Smooth muscle cell of the brain vasculature (primary cell): ENCODE results near the gene STIM2.
"Not testable (repeated sequence)": the region's sequence is repeated elsewhere in the genome, so short reads cannot be mapped to it uniquely, and the experiment has no call there.

Experiments used
- DNase-seq: peaks from one replicate; pipeline ENCODE4 v3.0.0-alpha.2; 2012; ENCODE audit warnings: low read depth, low spot score

STIM2 gene

DNA sequence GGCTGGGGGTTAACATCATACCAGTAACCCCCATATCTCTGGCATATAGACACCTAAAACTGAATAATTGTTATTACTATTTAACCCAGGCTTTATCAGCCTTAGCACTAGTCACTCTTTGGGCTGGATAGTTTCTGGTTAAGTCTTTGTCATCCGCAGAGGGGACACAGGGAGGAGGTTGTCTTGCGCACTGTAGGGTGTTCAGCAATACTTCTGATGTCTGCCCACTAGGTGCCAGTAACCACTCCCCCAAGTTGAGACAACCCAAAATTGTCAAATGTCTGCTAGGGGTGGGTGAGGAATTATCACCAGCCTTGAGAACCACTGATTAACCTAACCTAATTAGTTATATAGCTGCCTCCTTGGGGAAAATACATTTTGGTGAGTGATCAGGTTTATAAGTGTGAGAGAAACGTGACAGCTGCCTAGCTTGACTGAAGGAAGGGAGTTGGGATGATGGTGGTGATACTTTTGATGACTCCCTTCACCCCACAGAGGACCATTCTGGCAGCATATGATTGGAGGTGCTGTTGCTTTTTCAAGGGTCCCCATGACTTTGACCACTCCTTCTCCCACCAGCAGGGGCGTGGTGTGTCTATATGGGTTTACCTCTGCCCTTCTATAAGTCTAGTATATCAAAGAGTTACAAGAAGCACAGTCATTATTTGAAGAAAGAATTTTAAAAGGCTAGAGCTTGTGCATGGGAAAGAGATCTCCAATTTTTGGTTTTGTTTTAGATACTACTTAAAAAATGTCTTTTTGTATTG lies 140.9 kb downstream of the STIM2 start:
- DNase-seq, result no peak

DNA sequence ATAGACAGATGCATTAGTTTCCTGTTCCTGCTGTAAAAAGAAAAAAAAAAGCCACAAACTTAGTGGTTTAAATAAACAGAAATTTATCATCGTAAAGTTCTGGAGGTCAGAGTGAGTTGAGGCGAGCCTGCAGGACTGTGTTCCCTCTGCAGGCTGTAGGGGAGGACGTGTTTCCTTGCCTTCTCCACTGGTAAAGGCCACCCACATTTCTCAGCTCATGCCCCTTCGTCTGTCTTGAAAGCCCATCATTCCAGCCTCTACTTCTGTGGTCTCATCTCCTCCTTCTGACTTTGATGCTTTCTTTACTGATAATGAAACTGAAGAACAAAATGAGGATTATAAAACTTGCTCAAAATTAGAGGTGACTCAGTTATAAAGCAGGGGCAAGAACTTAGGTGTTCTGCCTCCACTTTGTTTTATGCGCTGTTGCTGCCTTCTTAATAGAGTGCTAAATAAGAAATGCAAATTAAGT lies 143.0 kb downstream of the STIM2 start:
- DNase-seq, result no peak

DNA sequence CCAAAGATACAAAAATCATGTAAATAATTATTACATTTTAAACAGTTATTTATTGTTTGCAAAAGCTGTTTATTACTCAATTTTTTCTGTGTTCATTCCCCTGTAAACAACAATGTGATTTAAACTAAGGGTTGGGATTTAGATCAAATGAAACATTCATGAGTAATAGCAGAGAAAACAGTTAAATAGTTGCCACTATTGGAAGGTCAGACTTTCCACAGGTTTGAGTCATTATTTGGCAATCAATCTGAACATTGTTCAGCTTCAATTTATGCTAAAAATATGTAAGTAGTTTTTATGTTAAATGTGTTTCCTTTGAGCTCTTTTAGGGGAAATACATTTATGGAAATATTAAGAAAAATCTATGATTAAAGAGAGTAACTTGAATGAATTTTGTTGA lies 144.9 kb downstream of the STIM2 start:
- no peak for DNase-seq

- DNase-seq, result no peak
Measured at GRCh38 chr4:27005905-27006590, 145.4 kb downstream of the STIM2 start.

DNA sequence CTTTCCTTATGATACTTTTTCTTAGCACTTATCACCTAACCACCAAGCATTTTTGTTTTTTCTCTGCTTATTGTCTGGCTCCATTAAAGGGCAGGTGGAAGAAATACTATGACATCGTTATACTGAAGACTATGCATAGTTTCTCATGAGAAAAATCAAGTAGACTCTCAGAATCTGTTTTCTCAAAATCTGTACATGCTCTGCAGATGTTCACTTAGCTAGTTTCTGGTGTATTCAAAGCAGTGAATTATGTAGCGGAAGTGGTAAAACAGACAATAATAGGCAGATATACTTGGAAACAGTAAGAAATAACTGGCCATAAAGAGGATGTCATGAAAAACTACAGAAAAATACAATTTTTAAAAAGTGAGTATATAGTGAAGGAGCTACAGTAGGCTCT lies 146.0 kb downstream of the STIM2 start:
- no peak for DNase-seq

- no peak for DNase-seq
Measured at GRCh38 chr4:27007507-27007906, 146.9 kb downstream of the STIM2 start.

GRCh38 chr4:27008679-27009078 lies 148.0 kb downstream of the STIM2 start:
- DNase-seq, result no peak

- DNase-seq, result no peak
Measured at GRCh38 chr4:27009539-27009938, 148.9 kb downstream of the STIM2 start.

- peak; percentile 47 for DNase-seq
Measured at GRCh38 chr4:27010334-27010940, 149.8 kb downstream of the STIM2 start.

DNA sequence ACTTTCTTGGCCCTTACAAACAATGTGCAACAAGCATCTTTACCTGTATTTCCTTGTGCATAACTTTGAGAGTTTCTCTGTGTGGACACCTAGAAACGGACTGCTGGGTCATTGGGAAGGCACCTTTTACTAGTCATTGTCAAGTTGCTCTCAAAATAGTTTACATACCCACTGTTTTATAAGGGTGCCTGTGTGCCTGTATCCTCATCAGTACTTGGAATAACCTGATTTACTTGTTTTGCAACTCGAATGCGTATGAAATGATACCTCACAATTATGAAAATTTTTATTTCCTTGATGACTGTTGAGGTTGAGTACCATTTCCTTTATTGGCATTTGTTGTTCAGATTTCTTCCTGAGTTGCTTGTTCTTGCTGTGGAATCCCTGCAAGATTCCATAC lies 150.8 kb downstream of the STIM2 start:
- no peak for DNase-seq

- no peak for DNase-seq
Measured at GRCh38 chr4:27013012-27013411, 152.4 kb downstream of the STIM2 start.

DNA sequence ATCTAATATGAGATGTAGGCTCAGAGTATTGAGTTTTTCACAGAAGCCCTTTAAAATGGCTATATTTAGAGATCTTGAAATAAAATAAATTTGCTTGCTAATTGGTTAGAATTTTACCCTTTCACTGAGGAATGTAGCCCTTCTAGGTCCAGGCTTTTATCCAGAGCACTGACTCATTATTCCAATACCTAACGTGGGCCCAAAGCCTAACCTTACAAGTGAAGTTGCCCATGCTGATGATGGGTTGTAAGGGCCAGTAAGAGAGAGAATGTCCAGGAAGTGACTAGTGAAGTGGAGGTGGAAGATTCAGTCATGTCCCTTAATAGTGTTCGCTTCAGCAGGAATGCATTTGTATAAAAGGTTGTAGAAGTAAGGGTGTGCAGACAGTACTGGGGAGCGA lies 155.9 kb downstream of the STIM2 start:
- no peak for DNase-seq

DNA sequence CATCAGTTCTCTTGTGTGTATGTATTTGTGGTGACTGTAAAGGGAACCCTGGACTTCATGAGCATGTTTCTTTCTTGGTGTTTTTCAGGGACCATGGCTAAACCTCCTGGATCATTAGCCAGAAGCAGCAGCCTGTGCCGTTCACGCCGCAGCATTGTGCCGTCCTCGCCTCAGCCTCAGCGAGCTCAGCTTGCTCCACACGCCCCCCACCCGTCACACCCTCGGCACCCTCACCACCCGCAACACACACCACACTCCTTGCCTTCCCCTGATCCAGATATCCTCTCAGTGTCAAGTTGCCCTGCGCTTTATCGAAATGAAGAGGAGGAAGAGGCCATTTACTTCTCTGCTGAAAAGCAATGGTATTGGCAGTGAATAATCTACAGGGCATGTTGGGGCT lies 157.0 kb downstream of the STIM2 start:
- DNase-seq, result no peak

GRCh38 chr4:27018076-27018475 lies 157.4 kb downstream of the STIM2 start:
- no peak for DNase-seq

- no peak for DNase-seq
Measured at GRCh38 chr4:27018910-27019309, 158.3 kb downstream of the STIM2 start.

GRCh38 chr4:27019766-27020165 lies 159.1 kb downstream of the STIM2 start:
- no peak for DNase-seq

- no peak for DNase-seq
Measured at GRCh38 chr4:27020203-27020602, 159.6 kb downstream of the STIM2 start.

DNA sequence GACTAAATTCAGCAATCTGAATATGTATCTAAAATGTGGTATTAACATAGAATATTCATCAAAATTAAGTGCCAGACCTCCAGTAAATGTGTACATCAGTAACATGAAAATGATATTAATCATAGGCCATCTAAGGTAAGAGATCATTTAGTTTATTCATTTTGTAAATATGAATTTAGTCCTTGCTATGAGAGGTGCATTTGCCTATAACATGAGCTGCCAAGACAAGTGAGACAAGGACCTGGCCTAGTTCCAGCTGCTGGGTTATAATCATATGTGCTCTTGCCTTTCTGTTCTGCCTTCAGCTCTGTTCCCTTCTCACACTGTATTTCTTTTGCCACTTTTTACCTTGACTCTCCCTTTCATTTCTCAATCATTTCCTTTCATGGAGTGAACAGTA lies 160.0 kb downstream of the STIM2 start:
- no peak for DNase-seq

DNA sequence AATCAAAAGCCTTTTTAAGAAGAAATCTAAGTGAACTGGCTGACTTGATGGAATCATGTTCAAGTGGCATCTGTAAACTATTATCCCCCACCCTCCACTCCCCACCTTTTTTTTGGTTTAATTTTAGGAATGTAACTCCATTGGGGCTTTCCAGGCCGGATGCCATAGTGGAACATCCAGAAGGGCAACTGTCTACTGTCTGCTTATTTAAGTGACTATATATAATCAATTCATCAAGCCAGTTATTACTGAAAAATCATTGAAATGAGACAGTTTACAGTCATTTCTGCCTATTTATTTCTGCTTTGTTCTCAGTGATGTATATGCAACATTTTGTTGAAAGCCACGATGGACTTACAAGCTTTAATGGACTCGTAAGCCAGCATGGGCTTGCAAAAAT lies 162.3 kb downstream of the STIM2 start:
- DNase-seq, result no peak

DNA sequence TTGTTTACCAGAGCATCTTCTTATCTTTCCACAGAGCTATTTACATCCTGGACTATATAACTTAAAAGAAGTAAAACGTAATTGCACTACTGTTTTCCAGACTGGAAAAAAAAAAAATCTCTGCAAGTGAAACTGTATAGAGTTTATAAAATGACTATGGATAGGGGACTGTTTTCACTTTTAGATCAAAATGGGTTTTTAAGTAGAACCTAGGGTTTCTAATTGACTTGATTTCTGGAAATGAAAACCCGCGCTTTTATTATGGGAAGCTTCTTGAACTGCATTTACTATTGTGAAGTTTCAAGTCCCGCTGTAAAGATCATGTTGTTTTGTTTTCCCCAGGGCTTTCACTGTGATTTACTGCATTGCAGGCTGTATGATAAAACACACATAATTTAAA lies 162.7 kb downstream of the STIM2 start:
- DNase-seq, result no peak

- DNase-seq, result no peak
Measured at GRCh38 chr4:27024805-27025204, 164.2 kb downstream of the STIM2 start.

GRCh38 chr4:27027428-27027827 lies 166.8 kb downstream of the STIM2 start:
- DNase-seq, result no peak

DNA sequence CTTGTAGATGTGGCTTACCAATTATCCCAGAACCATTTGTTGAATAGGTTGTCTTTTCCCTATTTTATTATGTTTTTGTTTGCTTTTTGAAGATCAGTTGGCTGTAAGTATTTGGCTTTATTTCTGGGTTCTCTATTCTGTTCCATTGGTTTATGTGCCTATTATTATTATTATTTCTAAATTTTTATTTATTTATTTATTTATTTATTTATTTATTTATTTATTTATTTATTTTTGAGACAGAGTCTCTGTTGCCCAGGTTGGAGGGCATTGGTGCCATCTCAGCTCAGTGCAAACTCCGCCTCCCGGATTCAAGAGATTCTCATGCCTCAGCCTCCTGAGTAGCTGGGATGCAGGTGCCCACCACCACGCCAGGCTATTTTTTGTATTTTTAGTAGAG lies 174.5 kb downstream of the STIM2 start:
- DNase-seq, result not testable (repeated sequence)
